HEK293T (cell line): ENCODE measurements around the gene LAMA1.

Experiments
- CTCF ChIA-PET: fragments of 350-600 bp; formaldehyde crosslinking; extraction: SDS; loops from one replicate; lab custom pipeline; 2021; ENCODE audit warnings: antibody characterized with exemption, inconsistent platforms; lab: Yijun Ruan, JAX
- POLR2A ChIA-PET: fragments of 350-600 bp; formaldehyde crosslinking; extraction: SDS; loops from one replicate; lab custom pipeline; 2020; ENCODE audit warnings: antibody characterized with exemption, inconsistent platforms; lab: Yijun Ruan, JAX
- DNase-seq: peaks from one replicate; pipeline ENCODE4 v3.0.0; 2012; ENCODE audit warnings: mixed read lengths; ENCODE audit errors: extremely low spot score
- ARNT ChIP-seq: fragments of 450-650 bp; IDR thresholded peaks from 2 replicates; pipeline ENCODE4 v1.6.1; 2017; ENCODE audit warnings: mild to moderate bottlenecking
- BHLHE40 ChIP-seq: fragments of 450-650 bp; IDR thresholded peaks from 2 replicates; pipeline ENCODE4 v1.6.1; 2016; ENCODE audit warnings: mild to moderate bottlenecking, moderate library complexity, borderline replicate concordance
- CTBP1 ChIP-seq: fragments of 450-650 bp; IDR thresholded peaks from 2 replicates; pipeline ENCODE4 v1.6.1; 2016; ENCODE audit warnings: borderline replicate concordance
- ELF4 ChIP-seq: fragments of 450-650 bp; IDR thresholded peaks from 2 replicates; pipeline ENCODE4 v1.6.1; 2017; ENCODE audit warnings: antibody characterized with exemption
- FOXA1 ChIP-seq: fragments of 450-650 bp; IDR thresholded peaks from 2 replicates; pipeline ENCODE4 v1.6.1; 2016; ENCODE audit warnings: mild to moderate bottlenecking
- FOXK2 ChIP-seq: fragments of 450-650 bp; IDR thresholded peaks from 2 replicates; pipeline ENCODE4 v1.6.1; 2016; ENCODE audit warnings: mild to moderate bottlenecking
- FOXM1 ChIP-seq: fragments of 450-650 bp; IDR thresholded peaks from 2 replicates; pipeline ENCODE4 v1.6.1; 2017; ENCODE audit warnings: mild to moderate bottlenecking, borderline replicate concordance
- HDGF ChIP-seq: fragments of 450-650 bp; IDR thresholded peaks from 2 replicates; pipeline ENCODE4 v1.6.1; 2017; ENCODE audit warnings: antibody characterized with exemption, borderline replicate concordance
- L3MBTL2 ChIP-seq: fragments of 450-650 bp; conservative IDR thresholded peaks from 2 replicates; pipeline ENCODE4 v1.6.1; 2016; ENCODE audit warnings: mild to moderate bottlenecking
- LEF1 ChIP-seq: fragments of 450-650 bp; IDR thresholded peaks from 2 replicates; pipeline ENCODE4 v1.6.1; 2017; ENCODE audit warnings: mild to moderate bottlenecking, borderline replicate concordance
- NFRKB ChIP-seq: fragments of 450-650 bp; IDR thresholded peaks from 2 replicates; pipeline ENCODE4 v1.6.1; 2016; ENCODE audit warnings: mild to moderate bottlenecking, moderate library complexity
- SP1 ChIP-seq: fragments of 450-650 bp; IDR thresholded peaks from 2 replicates; pipeline ENCODE4 v1.6.1; 2017
- SUZ12 ChIP-seq: fragments of 450-650 bp; IDR thresholded peaks from 2 replicates; pipeline ENCODE4 v1.6.1; 2016; ENCODE audit warnings: mild to moderate bottlenecking
- TARDBP ChIP-seq: fragments of 450-650 bp; IDR thresholded peaks from 2 replicates; pipeline ENCODE4 v1.6.1; 2016
- ZNF384 ChIP-seq: fragments of 450-650 bp; IDR thresholded peaks from 2 replicates; pipeline ENCODE4 v1.6.1; 2016
- TF ChIP-seq, protein P1 (sequence below): fragments of 450-650 bp; IDR thresholded peaks from 2 replicates; pipeline ENCODE4 v1.6.1; 2016

LAMA1 gene

DNA sequence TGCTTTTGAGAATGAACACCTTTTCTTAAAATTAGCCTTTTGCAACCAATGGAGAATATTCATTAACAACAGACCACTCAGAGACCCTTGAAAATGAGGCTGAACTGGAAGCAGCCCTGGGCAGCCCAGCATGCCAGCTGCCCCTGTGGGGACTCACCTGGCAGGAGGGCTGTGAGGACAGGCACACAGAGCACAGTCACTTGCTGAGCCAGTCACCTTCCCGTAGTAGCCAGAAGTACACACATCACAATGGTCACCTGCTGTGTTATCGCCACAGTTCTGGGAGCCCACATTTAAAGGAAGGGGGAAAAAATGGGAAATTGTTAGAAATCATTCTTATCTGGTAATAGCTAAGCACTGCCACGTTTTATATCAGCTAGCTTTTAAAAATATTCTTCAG, 115.5 kb downstream of the LAMA1 start:
- ChIA-PET CTCF (no interaction called here), POLR2A (no interaction called here)
- DNase-seq: no peak
- TF ChIP-seq FOXK2 (no peak), ZNF384 (no peak), TARDBP (no peak), CTBP1 (no peak), LEF1 (no peak), FOXM1 (no peak), NFRKB (no peak), L3MBTL2 (no peak), BHLHE40 (no peak), HDGF (no peak), FOXA1 (no peak), SP1 (no peak), ELF4 (no peak), SUZ12 (no peak), ARNT (no peak)
- TF ChIP-seq, protein P1, sequence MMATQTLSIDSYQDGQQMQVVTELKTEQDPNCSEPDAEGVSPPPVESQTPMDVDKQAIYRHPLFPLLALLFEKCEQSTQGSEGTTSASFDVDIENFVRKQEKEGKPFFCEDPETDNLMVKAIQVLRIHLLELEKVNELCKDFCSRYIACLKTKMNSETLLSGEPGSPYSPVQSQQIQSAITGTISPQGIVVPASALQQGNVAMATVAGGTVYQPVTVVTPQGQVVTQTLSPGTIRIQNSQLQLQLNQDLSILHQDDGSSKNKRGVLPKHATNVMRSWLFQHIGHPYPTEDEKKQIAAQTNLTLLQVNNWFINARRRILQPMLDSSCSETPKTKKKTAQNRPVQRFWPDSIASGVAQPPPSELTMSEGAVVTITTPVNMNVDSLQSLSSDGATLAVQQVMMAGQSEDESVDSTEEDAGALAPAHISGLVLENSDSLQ: no peak

DNA sequence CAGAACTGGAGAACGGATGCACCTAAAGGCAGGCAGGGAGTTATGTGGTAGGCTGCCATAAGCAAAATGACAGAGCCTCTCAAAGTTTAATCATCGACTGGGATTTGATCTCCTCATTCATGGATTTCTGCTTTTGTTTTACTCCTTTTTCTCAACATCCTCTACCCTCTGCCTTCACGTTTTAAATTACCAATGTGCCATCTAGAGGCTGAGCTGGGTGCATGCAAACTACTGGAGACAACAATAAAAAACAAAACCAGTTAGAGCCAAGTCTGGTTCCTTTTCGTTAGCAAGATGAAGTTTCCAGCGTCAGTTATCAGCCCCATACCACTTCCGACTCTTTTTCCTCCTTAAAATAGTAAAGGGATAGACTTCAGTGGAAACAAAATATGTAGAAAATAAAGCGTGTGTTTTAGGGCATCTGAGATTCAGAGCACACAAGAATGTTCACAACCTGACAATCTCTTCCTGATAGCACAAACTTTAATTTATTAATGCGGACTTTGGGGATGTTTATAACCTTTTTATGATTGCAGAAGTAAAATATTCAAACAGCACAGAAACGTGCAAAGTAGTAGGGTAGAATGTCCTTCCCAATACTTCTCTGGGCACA, 117.0 kb downstream of the LAMA1 start:
- ChIA-PET CTCF (no interaction called here), POLR2A (no interaction called here)
- TF ChIP-seq FOXM1 (no peak), NFRKB (no peak), ZNF384 (no peak), FOXA1 (no peak), L3MBTL2 (no peak), BHLHE40 (no peak), HDGF (no peak), ARNT (no peak), ELF4 (no peak), SP1 (no peak), TARDBP (no peak), SUZ12 (no peak)
- peak; percentile 22 for DNase-seq

DNA sequence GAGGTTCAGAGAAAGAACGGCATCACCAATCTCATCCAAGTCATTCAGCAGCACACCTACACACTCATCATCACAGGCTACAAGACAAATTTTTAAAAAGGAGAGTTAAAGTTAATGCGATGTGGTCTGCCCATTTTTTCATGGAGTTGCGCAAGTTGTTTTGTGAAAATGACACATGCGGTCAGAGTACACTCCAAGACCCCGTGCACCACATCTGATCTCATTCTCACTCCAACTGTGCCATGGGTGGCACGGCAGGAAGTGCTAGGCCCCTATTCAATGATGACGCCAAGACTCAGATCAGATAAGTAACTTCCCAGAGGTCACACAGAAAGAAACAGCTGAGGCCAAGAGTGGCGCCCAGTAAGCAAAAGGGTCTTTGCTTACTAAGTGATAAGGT, 119.8 kb downstream of the LAMA1 start:
- POLR2A ChIA-PET: no interaction called here
- DNase-seq: no peak
- CTCF ChIA-PET: no interaction called here
- no peak for TF ChIP-seq TARDBP
- TF ChIP-seq L3MBTL2: no peak
- no peak for TF ChIP-seq SP1

DNA sequence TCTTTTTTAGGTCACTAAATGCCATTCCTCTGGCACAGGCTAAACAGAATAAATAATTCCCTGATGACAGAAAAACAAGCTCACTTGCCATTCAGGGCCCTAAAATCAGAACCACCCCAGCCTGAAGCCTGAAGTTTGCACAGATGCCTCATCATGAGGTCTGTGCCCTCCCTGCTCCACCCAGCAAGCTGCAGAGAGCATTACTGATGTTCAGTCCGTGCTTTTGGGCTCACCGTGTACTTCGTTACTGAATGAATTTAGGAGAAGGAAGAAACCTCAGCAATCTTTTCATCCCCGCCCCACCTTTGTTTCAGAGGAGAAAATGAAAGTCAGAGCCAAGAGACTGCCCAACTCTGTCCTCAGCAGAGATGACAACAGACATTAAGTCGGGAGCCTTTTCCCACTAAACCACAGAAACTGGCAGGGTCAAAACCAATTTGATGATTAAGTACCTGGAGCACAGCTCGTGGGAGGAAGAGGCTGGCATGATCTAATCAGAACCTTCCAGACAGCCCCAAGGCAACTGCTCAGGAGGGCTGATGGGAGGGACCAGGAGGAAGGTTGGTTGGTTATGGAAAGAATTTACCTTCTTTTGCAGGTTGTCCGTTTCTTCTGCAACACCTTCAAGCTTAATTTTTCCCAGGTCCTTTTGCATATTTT, 122.7 kb downstream of the LAMA1 start:
- DNase-seq: no peak
- TF ChIP-seq LEF1: no peak
- TF ChIP-seq ARNT: no peak
- TF ChIP-seq FOXA1: no peak
- no peak for TF ChIP-seq BHLHE40
- TF ChIP-seq ZNF384: no peak
- TF ChIP-seq ELF4: no peak
- no peak for TF ChIP-seq FOXK2
- TF ChIP-seq SP1: no peak
- TF ChIP-seq HDGF: no peak
- TF ChIP-seq SUZ12: no peak
- TF ChIP-seq L3MBTL2: no peak
- no peak for TF ChIP-seq TARDBP
- TF ChIP-seq CTBP1: no peak
- TF ChIP-seq, protein P1: no peak
- no peak for TF ChIP-seq FOXM1
- no peak for TF ChIP-seq NFRKB
- CTCF ChIA-PET: no interaction called here
- POLR2A ChIA-PET: no interaction called here

DNA sequence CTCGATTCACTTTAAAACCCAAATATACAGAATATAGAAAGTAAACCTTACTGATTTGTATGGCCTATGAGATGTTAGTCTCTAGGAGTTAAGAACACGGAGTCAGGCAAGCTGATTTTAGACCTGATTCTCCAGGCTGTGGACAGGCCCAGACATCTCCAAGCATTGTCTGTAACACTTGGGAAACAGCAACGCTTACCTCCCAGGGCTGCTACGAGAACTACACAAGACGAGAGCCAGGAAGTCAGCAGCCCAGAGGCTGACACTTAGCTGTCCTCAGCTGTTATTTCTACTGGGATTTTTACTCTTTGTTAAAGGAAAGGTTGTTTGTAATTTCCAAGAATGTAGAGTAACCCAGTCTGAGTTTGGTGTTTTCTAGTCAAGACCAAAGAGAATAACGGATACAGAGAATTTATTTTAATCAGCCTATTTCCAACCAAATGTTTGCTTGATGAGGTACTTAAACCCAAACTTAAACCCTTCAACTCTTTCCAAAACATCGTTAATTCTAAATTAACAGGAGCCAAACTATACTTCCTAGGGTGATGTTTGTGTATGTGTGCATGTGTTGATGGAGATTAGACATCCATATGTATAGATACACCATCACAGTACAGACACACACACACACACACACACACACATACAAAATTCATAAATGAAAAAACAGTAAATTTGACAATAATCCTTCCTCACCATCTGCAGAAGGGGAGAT, 123.4 kb downstream of the LAMA1 start:
- DNase-seq: no peak
- no peak for TF ChIP-seq ARNT
- no peak for TF ChIP-seq LEF1
- TF ChIP-seq FOXA1: no peak
- no peak for TF ChIP-seq ELF4
- TF ChIP-seq FOXK2: no peak
- TF ChIP-seq TARDBP: no peak
- TF ChIP-seq NFRKB: no peak
- TF ChIP-seq SP1: no peak
- TF ChIP-seq HDGF: no peak
- CTCF ChIA-PET: no interaction called here
- POLR2A ChIA-PET: no interaction called here

DNA sequence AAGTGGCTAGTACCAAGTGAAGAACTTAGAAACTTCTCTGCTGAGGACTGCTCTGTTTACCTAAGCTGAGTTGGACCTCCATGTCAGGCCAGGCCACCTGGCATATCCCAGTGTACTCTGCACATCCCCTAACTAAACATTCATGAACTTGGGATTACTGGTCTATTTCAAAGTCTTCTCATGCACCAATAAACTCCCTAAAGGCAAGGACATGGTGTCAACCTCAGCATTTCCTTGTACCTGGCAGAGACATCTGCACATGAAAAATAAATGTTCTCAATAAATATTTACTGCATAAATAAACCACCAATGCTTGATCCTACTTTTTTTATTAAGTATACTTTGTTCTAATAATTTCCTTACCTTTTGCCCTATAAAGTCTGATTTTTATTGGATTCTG, 124.8 kb downstream of the LAMA1 start:
- CTCF ChIA-PET: no interaction called here
- POLR2A ChIA-PET: no interaction called here
- DNase-seq: no peak
- TF ChIP-seq FOXM1 (no peak), FOXK2 (no peak), CTBP1 (no peak), HDGF (no peak), SP1 (no peak), FOXA1 (no peak), BHLHE40 (no peak), ARNT (no peak), LEF1 (no peak), L3MBTL2 (no peak), NFRKB (no peak), SUZ12 (no peak), ELF4 (no peak), ZNF384 (no peak)
- TF ChIP-seq, protein P1: no peak
